Measurements from ENCODE around the gene TMEM86B. TPM values are rescaled to one million over a fixed set of nuclear protein-coding genes. Genes with fewer than 3 reads are reported as not detected.

The TMEM86B gene
- total and polyA plus RNA-seq, 2 donors (not counting 3 experiments of a cell fraction or from before 2014, with no cell fraction given) = 4.5 to 5.4 TPM

DNA sequence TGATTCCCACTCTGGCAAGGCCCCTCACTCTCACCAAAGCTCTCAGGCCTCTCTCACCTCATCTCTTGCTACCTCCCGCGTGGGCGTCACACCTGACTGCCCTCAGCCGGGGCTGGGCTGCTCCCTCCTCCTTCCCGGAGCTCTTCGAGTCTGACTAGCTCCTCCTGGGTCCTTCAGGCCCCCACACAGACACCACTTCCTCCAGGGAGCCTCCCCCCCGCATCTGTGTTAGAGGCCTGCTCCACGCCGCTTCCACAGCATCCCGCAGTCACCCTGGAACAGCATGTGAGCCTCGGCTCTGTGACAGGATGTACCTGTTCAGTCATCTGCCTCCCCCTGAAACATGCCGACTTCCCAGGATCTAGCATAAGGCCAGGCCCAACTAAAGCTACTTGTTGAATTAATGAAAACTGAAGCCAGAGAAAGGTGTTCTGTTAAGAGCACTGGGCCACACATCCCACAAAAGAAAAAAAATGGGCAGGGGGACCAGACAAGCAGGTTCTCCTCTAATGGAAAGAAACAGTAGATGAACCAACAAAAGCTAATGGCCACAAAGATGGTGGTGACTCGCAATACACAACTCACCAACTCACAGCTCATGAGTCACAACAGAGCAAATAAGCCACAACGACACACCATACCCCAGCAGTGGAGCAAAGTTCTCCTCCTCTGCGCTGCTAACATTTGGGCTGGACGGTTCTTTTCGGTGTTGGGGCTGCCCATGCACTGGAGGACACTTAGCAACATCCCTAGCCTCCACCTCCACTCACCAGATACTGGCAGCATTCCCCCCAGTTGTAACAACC lies 27.3 kb upstream of the TMEM86B start:
- no peak overlapping the region for H3K27ac ChIP-seq (ENCODE audit: insufficient read depth, low read depth, low read length)
- no TSS peak for BruUV-seq (replicated peaks)
- H3K27me3 ChIP-seq (ENCODE audit: control insufficient read depth in 2 of 2, insufficient read depth in 2 of 2, low read length in 2 of 2) = no peaks in the 10 kb centered on the region
- no peak for FAIRE-seq
- no peaks in the 10 kb centered on the region for H3K9me3 ChIP-seq (replicated peaks; ENCODE audit: control insufficient read depth, insufficient read depth, low read length)
- intact Hi-C loops (cut with micrococcal nuclease) (loop anchor here (10.0 kb wide), 1 partner anchor 349 kb away; the partner anchor contains the start of genes ZNF524 and ZNF865), dilution Hi-C loops (cut with MboI; ENCODE audit: extremely low pct_ligation_motif_present, low sequenced_read_pairs) (no loop called here)
- ChIA-PET CTCF (interaction anchor here (1.1 kb wide), 1 partner anchor 9 kb away, joined by 3 read pairs; no protein-coding TSS in a partner anchor), POLR2A (no interaction called here)
- H3K36me3 ChIP-seq (ENCODE audit: control insufficient read depth in 2 of 2, extremely low read depth in 1 of 2, insufficient read depth in 2 of 2, low read length in 2 of 2) = no peaks in the 10 kb centered on the region
- DNase-seq (ENCODE audit: low read depth, low spot score) = no peak
- H2AFZ ChIP-seq (ENCODE audit: low read depth, low read length) = no peak overlapping the region
- peaks cover 76% of the 10 kb centered on the region for H3K79me2 ChIP-seq (ENCODE audit: control insufficient read depth, insufficient read depth, low read length)
- H4K20me1 ChIP-seq (replicated peaks; ENCODE audit: control insufficient read depth, extremely low read depth, insufficient read depth, low read length) = no peaks in the 10 kb centered on the region
- peaks cover 65% of the 10 kb centered on the region for H3K4me1 ChIP-seq (ENCODE audit: control insufficient read depth, extremely low read depth, insufficient read depth, low read length)
- TF ChIP-seq EZH2 (IDR thresholded peaks at IDR 0.05; ENCODE audit: borderline replicate concordance, low read depth, low read length, severe bottlenecking) = no peak
- TF ChIP-seq FOS (IDR thresholded peaks at IDR 0.05; ENCODE audit: borderline replicate concordance, insufficient read depth, low read length) = peak; percentile 28
- H3K4me3 ChIP-seq (replicated peaks in 1 of 3; ENCODE audit: insufficient read depth in 1 of 3, low read depth in 1 of 3, low read length in 3 of 3) = no peak overlapping the region
- H3K9me1 ChIP-seq (replicated peaks; ENCODE audit: control insufficient read depth, extremely low read depth, insufficient read depth, low read length) = no peaks in the 10 kb centered on the region
- H3K4me2 ChIP-seq (ENCODE audit: insufficient read depth, low read length) = no peak overlapping the region
- no peak overlapping the region for H3K9ac ChIP-seq (replicated peaks; ENCODE audit: extremely low read depth, insufficient read depth, low read length)

DNA sequence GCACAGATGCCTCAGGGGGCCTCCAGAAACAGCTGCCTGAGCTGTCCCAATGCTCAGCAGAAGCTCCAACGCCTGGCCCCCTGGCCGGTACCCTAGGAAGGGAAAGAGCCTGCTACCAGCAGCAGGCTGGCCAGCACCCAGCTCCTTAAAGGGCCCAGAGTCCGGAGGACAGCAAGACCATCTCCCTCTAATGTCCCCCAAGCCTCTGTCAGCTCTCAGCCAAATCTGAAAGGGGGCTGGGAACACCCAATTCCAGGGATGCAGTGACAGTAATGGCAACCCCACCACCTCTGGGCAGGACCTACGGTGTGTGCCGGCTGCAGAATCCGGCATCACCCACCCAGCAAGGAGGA lies 26.0 kb upstream of the TMEM86B start:
- FAIRE-seq (no peak), DNase-seq (ENCODE audit: low read depth, low spot score) (no peak)
- H3K4me2 ChIP-seq (ENCODE audit: insufficient read depth, low read length) = peak overlapping the region; percentile 67
- H3K9me1 ChIP-seq (replicated peaks; ENCODE audit: control insufficient read depth, extremely low read depth, insufficient read depth, low read length) = no peaks in the 10 kb centered on the region
- H2AFZ ChIP-seq (ENCODE audit: low read depth, low read length) = no peak overlapping the region
- peaks cover 88% of the 10 kb centered on the region for H3K79me2 ChIP-seq (ENCODE audit: control insufficient read depth, insufficient read depth, low read length)
- ChIA-PET POLR2A (no interaction called here), CTCF (interaction anchor here (0.9 to 1.5 kb wide), 6 partner anchors 26 to 113 kb away, joined by 3 to 5 read pairs (median 4); partner anchors contain the start of gene HSPBP1)
- TF ChIP-seq FOS (IDR thresholded peaks at IDR 0.05; ENCODE audit: borderline replicate concordance, insufficient read depth, low read length) (no peak), GATA2 (IDR thresholded peaks at IDR 0.05; ENCODE audit: insufficient read depth, insufficient read length, low read depth, low read length) (no peak), MYC (IDR thresholded peaks at IDR 0.05; ENCODE audit: low read depth, low read length) (no peak), JUN (IDR thresholded peaks at IDR 0.05; ENCODE audit: borderline replicate concordance, insufficient read depth, insufficient read length, low read depth) (no peak), POLR2AphosphoS5 (IDR thresholded peaks at IDR 0.05; ENCODE audit: insufficient read depth, low read depth, low read length) (no peak)
- no peak overlapping the region for H3K9ac ChIP-seq (replicated peaks; ENCODE audit: extremely low read depth, insufficient read depth, low read length)
- H3K4me3 ChIP-seq (replicated peaks in 1 of 3; ENCODE audit: insufficient read depth in 1 of 3, low read depth in 1 of 3, low read length in 3 of 3) = peak overlapping the region in 1 of 3 experiments; percentile 37
- dilution Hi-C loops (cut with MboI; ENCODE audit: extremely low pct_ligation_motif_present, low sequenced_read_pairs) = no loop called here
- H3K9me3 ChIP-seq (replicated peaks; ENCODE audit: control insufficient read depth, insufficient read depth, low read length) = no peaks in the 10 kb centered on the region
- H3K27me3 ChIP-seq (ENCODE audit: control insufficient read depth in 2 of 2, insufficient read depth in 2 of 2, low read length in 2 of 2) = no peaks in the 10 kb centered on the region
- no peaks in the 10 kb centered on the region for H3K36me3 ChIP-seq (ENCODE audit: control insufficient read depth in 2 of 2, extremely low read depth in 1 of 2, insufficient read depth in 2 of 2, low read length in 2 of 2)
- H4K20me1 ChIP-seq (replicated peaks; ENCODE audit: control insufficient read depth, extremely low read depth, insufficient read depth, low read length) = no peaks in the 10 kb centered on the region
- BruUV-seq (replicated peaks) = no TSS peak
- peak overlapping the region; percentile 28 for H3K27ac ChIP-seq (ENCODE audit: insufficient read depth, low read depth, low read length)
- H3K4me1 ChIP-seq (ENCODE audit: control insufficient read depth, extremely low read depth, insufficient read depth, low read length) = peaks cover 61% of the 10 kb centered on the region
- intact Hi-C loops (cut with micrococcal nuclease) = loop anchor here (10.0 kb wide), 1 partner anchor 350 kb away; the partner anchor contains the start of genes ZNF524 and ZNF865
